ENCODE results near the gene DARS2. TPM values are rescaled to one million over a fixed set of nuclear protein-coding genes. Genes with fewer than 3 reads are reported as not detected.

DARS2 gene
- total RNA-seq, 2 donors from 2014 or later: 37.9 to 43.0 TPM

DNA sequence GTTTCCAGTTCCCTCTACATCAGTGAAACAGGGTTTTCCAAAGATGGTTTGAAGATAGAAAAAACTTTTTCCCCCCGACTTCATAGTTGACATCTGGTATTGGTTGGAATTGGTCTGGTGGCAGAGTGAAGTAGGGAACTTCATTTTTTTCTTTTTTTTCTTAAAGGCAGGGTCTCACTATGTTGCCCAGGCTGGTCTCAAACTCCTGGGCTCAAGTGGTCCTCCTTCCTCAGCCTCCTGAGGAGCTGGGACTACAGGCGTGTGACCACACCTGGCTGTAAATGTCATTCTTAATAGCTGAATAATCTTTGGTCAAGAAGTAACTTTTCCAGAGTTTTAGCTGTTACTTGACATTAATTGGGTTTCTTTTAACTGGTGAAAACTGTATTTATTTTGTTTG, 65.4 kb downstream of the DARS2 start:
- TF ChIP-seq, protein P1, sequence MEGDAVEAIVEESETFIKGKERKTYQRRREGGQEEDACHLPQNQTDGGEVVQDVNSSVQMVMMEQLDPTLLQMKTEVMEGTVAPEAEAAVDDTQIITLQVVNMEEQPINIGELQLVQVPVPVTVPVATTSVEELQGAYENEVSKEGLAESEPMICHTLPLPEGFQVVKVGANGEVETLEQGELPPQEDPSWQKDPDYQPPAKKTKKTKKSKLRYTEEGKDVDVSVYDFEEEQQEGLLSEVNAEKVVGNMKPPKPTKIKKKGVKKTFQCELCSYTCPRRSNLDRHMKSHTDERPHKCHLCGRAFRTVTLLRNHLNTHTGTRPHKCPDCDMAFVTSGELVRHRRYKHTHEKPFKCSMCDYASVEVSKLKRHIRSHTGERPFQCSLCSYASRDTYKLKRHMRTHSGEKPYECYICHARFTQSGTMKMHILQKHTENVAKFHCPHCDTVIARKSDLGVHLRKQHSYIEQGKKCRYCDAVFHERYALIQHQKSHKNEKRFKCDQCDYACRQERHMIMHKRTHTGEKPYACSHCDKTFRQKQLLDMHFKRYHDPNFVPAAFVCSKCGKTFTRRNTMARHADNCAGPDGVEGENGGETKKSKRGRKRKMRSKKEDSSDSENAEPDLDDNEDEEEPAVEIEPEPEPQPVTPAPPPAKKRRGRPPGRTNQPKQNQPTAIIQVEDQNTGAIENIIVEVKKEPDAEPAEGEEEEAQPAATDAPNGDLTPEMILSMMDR (conservative IDR thresholded peaks at IDR 0.05): no peak
- H3K4me1 ChIP-seq (ENCODE audit: control insufficient read depth, insufficient read depth, low read length): no peaks in the 10 kb centered on the region
- Mint-ChIP-seq H3K36me3 (ENCODE audit: low read depth) (peaks cover 25% of the 10 kb centered on the region), H3K4me1 (no peaks in the 10 kb centered on the region), H3K9me3 (no peaks in the 10 kb centered on the region), H3K27me3 (ENCODE audit: insufficient read depth) (no peaks in the 10 kb centered on the region), H3K27ac (no peak overlapping the region), H3K4me3 (no peak overlapping the region)
- no peak overlapping the region for H3K4me3 ChIP-seq (ENCODE audit: low read length)
- H3K36me3 ChIP-seq (ENCODE audit: control insufficient read depth, insufficient read depth, low read length): peaks cover 40% of the 10 kb centered on the region
- no peak overlapping the region for H3K9ac ChIP-seq (ENCODE audit: extremely low read depth, low read length, poor library complexity, severe bottlenecking)
- no peak overlapping the region for H3K27ac ChIP-seq (ENCODE audit: low read depth, low read length)
- no peaks in the 10 kb centered on the region for H3K9me3 ChIP-seq (ENCODE audit: control insufficient read depth, low read length)
- H3K27me3 ChIP-seq (ENCODE audit: control insufficient read depth, insufficient read depth, low read length, poor library complexity, severe bottlenecking): no peaks in the 10 kb centered on the region
- WGBS, 2 experiments (ENCODE audit: insufficient coverage in 1 of 2, insufficient read length in 1 of 2): 92 to 100% methylated on average over 1 to 2 of the region's 2 CpGs
- no peak for DNase-seq

DNA sequence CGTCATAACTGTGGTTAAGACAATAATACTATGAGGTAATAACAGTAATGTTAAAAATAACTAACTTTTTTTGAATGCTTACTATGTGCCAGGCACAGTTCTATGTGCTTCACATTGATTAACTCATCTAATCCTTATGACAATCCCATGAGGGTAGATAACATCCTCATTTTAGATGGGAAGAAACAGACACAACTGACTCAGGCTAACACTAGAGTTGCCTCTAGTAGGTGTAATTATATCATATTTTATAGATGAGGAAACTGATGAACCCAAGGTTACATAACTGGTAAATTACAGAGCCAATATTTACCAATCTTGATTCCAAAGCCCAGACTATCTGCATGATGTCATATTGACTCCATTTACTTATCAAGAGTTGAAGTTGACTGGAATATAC, 69.1 kb downstream of the DARS2 start:
- no peak overlapping the region for H3K27ac ChIP-seq (ENCODE audit: low read depth, low read length)
- H3K4me1 ChIP-seq (ENCODE audit: control insufficient read depth, insufficient read depth, low read length): no peaks in the 10 kb centered on the region
- H3K4me3 Mint-ChIP-seq: no peak overlapping the region
- no peaks in the 10 kb centered on the region for H3K9me3 ChIP-seq (ENCODE audit: control insufficient read depth, low read length)
- TF ChIP-seq, protein P1 (conservative IDR thresholded peaks at IDR 0.05): no peak
- peaks cover 11% of the 10 kb centered on the region for H3K36me3 Mint-ChIP-seq (ENCODE audit: low read depth)
- WGBS, 2 experiments (ENCODE audit: insufficient coverage in 1 of 2, insufficient read length in 1 of 2): 100% methylated on average over 1 of the region's 1 CpG; no CpG with 5 or more reads in 1 of the 2 experiments
- DNase-seq: no peak
- H3K36me3 ChIP-seq (ENCODE audit: control insufficient read depth, insufficient read depth, low read length): peaks cover 10% of the 10 kb centered on the region
- no peak overlapping the region for H3K4me3 ChIP-seq (ENCODE audit: low read length)
- H3K9me3 Mint-ChIP-seq: no peaks in the 10 kb centered on the region
- no peak overlapping the region for H3K27ac Mint-ChIP-seq
- H3K27me3 Mint-ChIP-seq (ENCODE audit: insufficient read depth): no peaks in the 10 kb centered on the region
- H3K27me3 ChIP-seq (ENCODE audit: control insufficient read depth, insufficient read depth, low read length, poor library complexity, severe bottlenecking): no peaks in the 10 kb centered on the region
- no peaks in the 10 kb centered on the region for H3K4me1 Mint-ChIP-seq
- no peak overlapping the region for H3K9ac ChIP-seq (ENCODE audit: extremely low read depth, low read length, poor library complexity, severe bottlenecking)

DNA sequence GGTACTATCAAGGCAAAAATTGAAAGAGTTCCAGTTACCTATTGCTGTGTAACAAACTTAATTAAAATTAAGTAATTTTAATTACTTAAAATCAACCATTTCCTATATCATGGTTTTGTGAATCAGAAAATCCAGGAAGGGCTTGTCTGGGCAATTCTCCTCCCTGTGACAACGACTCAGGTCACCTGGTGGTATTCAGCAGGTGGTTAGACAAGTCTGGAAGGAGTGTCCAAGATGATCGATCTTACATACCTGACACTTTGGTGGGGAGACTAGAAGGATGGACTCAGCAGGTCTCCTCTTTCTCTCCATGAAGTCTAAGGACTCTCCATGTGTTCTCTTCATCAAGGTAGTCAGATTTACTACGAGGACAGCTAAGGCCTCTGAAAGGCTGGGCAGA, 69.7 kb downstream of the DARS2 start:
- Mint-ChIP-seq H3K4me3 (no peak overlapping the region), H3K36me3 (ENCODE audit: low read depth) (peaks cover 11% of the 10 kb centered on the region), H3K9me3 (no peaks in the 10 kb centered on the region), H3K4me1 (peaks cover under 1% of the 10 kb centered on the region), H3K27me3 (ENCODE audit: insufficient read depth) (no peaks in the 10 kb centered on the region), H3K27ac (no peak overlapping the region)
- H3K36me3 ChIP-seq (ENCODE audit: control insufficient read depth, insufficient read depth, low read length): peaks cover 4% of the 10 kb centered on the region
- H3K27me3 ChIP-seq (ENCODE audit: control insufficient read depth, insufficient read depth, low read length, poor library complexity, severe bottlenecking): no peaks in the 10 kb centered on the region
- no peak for DNase-seq
- no peak overlapping the region for H3K27ac ChIP-seq (ENCODE audit: low read depth, low read length)
- H3K4me3 ChIP-seq (ENCODE audit: low read length): no peak overlapping the region
- H3K9me3 ChIP-seq (ENCODE audit: control insufficient read depth, low read length): no peaks in the 10 kb centered on the region
- no peak overlapping the region for H3K9ac ChIP-seq (ENCODE audit: extremely low read depth, low read length, poor library complexity, severe bottlenecking)
- 86 to 100% methylated on average over 1 to 3 of the region's 3 CpGs for WGBS, 2 experiments (ENCODE audit: insufficient coverage in 1 of 2, insufficient read length in 1 of 2)
- TF ChIP-seq, protein P1 (conservative IDR thresholded peaks at IDR 0.05): no peak
- no peaks in the 10 kb centered on the region for H3K4me1 ChIP-seq (ENCODE audit: control insufficient read depth, insufficient read depth, low read length)

All from endodermal cell (in vitro differentiated cells).